GM10266 (cell line): ENCODE results near the gene VWA3A.

Source experiments
- DNase-seq: peaks from one replicate; pipeline ENCODE4 v3.0.0; 2012; ENCODE audit errors: extremely low spot score
- CTCF ChIP-seq: IDR thresholded peaks from 2 replicates; pipeline ENCODE4 v1.5.1; 2012; ENCODE audit warnings: mild to moderate bottlenecking, low read depth; ENCODE audit not compliant: control insufficient read depth, insufficient read depth; ENCODE audit errors: missing control alignments

The VWA3A gene

GRCh38 chr16:22075776-22076175 lies 16.6 kb upstream of the VWA3A start:
- no peak for DNase-seq
- TF ChIP-seq CTCF = no peak

GRCh38 chr16:22077700-22078313 lies 14.5 kb upstream of the VWA3A start:
- peak; percentile 66 for DNase-seq
- peak; percentile 67 for TF ChIP-seq CTCF

DNA sequence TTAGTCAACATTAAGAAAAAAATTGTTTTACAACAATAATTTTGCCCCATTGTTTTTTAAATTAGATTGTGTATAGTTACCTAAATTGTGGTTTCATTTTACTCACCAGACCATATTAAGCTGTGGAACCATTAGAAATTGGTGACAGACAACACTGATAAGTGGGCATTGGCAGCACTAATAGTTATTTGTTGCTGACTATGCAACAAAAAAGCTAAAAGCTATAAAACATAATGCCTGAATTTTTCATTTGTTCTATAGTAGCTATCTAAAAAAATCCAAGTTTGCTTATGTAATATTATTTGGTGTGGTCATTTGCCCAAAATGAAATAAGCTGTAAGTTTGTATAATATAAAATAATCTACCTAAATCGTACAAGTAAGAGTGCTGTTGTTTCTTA lies 13.7 kb upstream of the VWA3A start:
- DNase-seq = no peak

DNA sequence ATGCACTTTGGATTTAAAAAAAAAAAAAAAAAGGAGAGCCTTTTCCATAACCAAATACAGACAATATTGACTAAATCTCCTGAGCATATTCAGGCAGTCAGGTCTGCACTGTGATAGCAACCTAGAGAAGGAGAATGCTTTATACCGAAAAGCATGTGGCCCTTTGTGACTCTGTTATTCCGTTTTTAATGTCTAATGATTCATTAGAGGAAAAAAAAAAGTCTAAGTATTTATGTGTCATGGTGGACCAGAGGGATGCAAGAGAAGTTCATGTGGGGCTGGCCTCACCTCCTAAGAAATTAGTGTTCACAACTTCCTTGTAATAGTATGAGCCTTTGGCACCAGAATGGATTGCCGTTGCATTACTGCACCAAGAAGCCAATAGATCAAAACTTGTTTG lies 11.3 kb upstream of the VWA3A start:
- no peak for TF ChIP-seq CTCF
- DNase-seq = no peak

More for the DNA sequence above, 13.7 kb upstream of the VWA3A start:
- no peak for TF ChIP-seq CTCF

DNA sequence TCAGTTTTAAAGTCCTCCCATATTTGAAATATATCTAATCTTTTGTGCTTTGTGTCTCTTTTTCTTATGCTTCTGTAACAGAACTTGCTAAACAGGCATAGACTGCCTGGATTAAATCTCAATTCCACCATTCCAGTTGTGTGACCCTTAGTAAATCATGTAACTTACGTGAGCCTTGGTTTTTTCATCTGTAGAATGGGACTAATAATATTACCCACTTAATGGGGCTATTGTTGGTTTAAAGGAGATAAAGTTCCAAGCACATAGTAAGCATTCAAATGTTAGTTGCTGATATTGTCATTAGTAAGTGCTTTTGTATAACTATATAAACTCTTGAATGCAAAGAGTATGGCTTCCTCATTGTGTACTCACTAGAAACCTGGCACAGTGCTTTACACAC lies 5.9 kb upstream of the VWA3A start:
- TF ChIP-seq CTCF = no peak
- DNase-seq = no peak

DNA sequence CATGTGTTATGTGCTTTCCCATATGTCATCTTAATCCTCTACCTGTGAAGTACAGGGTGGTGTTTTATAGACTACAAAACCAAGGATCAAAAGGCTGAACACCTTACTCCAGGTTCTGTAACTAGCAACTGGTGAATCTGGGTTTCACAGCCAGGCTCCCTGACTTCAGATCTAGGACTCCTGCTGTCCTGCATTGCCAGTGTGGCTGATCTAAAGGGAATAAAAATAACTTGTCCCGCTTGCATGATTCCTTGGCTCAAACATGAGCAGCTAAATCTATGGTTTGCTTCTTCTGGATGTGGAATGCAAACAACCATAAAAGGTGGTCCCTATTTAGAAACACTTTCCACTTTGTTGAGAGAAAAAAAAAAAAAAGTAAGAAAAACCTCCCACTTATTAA lies 3.7 kb upstream of the VWA3A start:
- no peak for TF ChIP-seq CTCF
- no peak for DNase-seq

DNA sequence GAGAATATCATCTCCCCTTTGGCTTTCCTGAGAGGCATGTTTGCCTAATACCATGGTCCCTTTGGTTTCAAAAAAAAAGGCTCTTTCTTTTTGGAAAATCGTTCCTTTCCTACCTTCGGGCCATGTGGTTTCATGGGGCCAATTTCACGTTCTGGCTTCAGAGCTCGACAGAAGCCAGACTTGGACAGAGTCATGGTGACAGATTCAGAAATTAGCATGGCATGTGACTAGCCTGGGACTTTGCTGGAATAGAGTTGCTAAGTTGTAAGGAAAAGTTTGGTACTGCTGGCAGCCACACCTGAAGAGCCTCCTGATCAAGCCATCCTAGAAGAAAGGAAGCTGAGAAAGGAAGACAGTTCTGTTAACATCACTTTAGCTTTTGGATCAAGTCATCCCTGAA lies 2.4 kb upstream of the VWA3A start:
- no peak for DNase-seq

More for the DNA sequence above, 2.4 kb upstream of the VWA3A start:
- no peak for TF ChIP-seq CTCF
